RWPE1 (cell line): ENCODE data around the gene HMGN2.

Experiments
- CTCF ChIA-PET: fragments of 350-600 bp; sonication (Branson Sonifier 250); formaldehyde crosslinking; extraction: SDS; loops from one replicate; lab custom pipeline; 2021; lab: Yijun Ruan, JAX
- POLR2A ChIA-PET: fragments of 400-600 bp; formaldehyde crosslinking; extraction: SDS; loops from one replicate; lab custom pipeline; 2020; ENCODE audit warnings: antibody characterized with exemption; ENCODE audit not compliant: low non-redundant PET; lab: Yijun Ruan, JAX
- DNase-seq: peaks from one replicate; pipeline ENCODE4 v3.0.0; 2012; ENCODE audit warnings: low spot score
- H3K27ac ChIP-seq: fragments of 450-650 bp; 2 replicates; pipeline ENCODE4 v1.5.1; 2017
- CTCF ChIP-seq: fragments of 450-650 bp; conservative IDR thresholded peaks from 2 replicates; pipeline ENCODE4 v1.5.1; 2017; ENCODE audit warnings: low read depth, mild to moderate bottlenecking

HMGN2 gene

GRCh38 chr1:26440259-26440658 lies 32.0 kb upstream of the HMGN2 start:
- no peak for DNase-seq
- H3K27ac ChIP-seq, result no peak overlapping the region
- ChIA-PET POLR2A (no interaction called here), CTCF (interaction anchor here (0.7 to 1.0 kb wide), 2 partner anchors 23 to 111 kb away, joined by 3 to 5 read pairs; no protein-coding TSS in a partner anchor)
- TF ChIP-seq CTCF, result no peak

- no peak for TF ChIP-seq CTCF
- DNase-seq, result no peak
- ChIA-PET POLR2A (no interaction called here), CTCF (interaction anchor here (0.6 kb wide), 1 partner anchor 236 kb away, joined by 3 read pairs; no protein-coding TSS in a partner anchor)
- H3K27ac ChIP-seq, result no peak overlapping the region
Measured at GRCh38 chr1:26449868-26450267, 22.4 kb upstream of the HMGN2 start.

- TF ChIP-seq CTCF, result no peak
- ChIA-PET CTCF (interaction anchor here (1.1 kb wide), 1 partner anchor 21 kb away, joined by 3 read pairs; no protein-coding TSS in a partner anchor), POLR2A (no interaction called here)
- no peak for DNase-seq
- H3K27ac ChIP-seq, result no peak overlapping the region
Measured at GRCh38 chr1:26450908-26451307, 21.3 kb upstream of the HMGN2 start.

- ChIA-PET CTCF (no interaction called here), POLR2A (no interaction called here)
Measured at GRCh38 chr1:26452459-26453183, 19.6 kb upstream of the HMGN2 start.

GRCh38 chr1:26459148-26459547 lies 13.1 kb upstream of the HMGN2 start:
- POLR2A ChIA-PET, result no interaction called here
- TF ChIP-seq CTCF, result no peak
- CTCF ChIA-PET, result no interaction called here
- no peak overlapping the region for H3K27ac ChIP-seq
- DNase-seq, result no peak

More at GRCh38 chr1:26452459-26453183, 19.6 kb upstream of the HMGN2 start:
- DNase-seq, result no peak
- no peak for TF ChIP-seq CTCF
- H3K27ac ChIP-seq, result no peak overlapping the region

- no peak for DNase-seq
Measured at GRCh38 chr1:26459573-26460031, 12.6 kb upstream of the HMGN2 start.

More at GRCh38 chr1:26459573-26460031, 12.6 kb upstream of the HMGN2 start:
- H3K27ac ChIP-seq, result no peak overlapping the region
- POLR2A ChIA-PET, result no interaction called here
- CTCF ChIA-PET, result interaction anchor here (0.8 kb wide), 1 partner anchor 11 kb away, joined by 4 read pairs; no protein-coding TSS in a partner anchor
- TF ChIP-seq CTCF, result no peak
